WI38 (cell line): ENCODE measurements around the gene LRTM2.

Source experiments
- H3K4me3 ChIP-seq: 2 replicates; pipeline ENCODE4 v1.5.1; 2011; ENCODE audit warnings: low read depth, mild to moderate bottlenecking, control low read depth, low read length
- TF ChIP-seq, protein P1 (sequence below): IDR thresholded peaks from 2 replicates; pipeline ENCODE4 v1.5.1; 2012; ENCODE audit warnings: low read depth, mild to moderate bottlenecking, control low read depth, low read length

The LRTM2 gene

DNA sequence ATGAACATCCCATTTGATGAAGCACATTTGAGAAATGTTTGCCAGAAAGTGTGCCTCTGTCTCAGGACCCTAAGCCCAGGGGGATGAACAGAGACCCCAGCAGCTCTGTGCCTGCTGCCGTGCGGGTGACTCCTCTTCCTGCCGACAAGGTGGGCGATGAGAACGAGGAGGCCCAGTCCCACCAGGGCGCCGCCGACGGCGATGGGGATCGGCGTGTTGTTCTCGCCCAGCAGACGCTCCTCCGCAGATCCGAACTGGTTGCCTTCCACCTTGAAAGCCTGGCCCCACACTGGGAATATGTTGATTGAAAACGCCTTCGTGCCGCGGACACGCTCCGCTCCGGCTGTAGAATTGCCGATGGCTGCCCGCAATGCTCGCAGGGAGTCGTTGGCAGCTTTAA, 44.1 kb downstream of the LRTM2 start:
- TF ChIP-seq, protein P1, sequence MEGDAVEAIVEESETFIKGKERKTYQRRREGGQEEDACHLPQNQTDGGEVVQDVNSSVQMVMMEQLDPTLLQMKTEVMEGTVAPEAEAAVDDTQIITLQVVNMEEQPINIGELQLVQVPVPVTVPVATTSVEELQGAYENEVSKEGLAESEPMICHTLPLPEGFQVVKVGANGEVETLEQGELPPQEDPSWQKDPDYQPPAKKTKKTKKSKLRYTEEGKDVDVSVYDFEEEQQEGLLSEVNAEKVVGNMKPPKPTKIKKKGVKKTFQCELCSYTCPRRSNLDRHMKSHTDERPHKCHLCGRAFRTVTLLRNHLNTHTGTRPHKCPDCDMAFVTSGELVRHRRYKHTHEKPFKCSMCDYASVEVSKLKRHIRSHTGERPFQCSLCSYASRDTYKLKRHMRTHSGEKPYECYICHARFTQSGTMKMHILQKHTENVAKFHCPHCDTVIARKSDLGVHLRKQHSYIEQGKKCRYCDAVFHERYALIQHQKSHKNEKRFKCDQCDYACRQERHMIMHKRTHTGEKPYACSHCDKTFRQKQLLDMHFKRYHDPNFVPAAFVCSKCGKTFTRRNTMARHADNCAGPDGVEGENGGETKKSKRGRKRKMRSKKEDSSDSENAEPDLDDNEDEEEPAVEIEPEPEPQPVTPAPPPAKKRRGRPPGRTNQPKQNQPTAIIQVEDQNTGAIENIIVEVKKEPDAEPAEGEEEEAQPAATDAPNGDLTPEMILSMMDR: no peak
- H3K4me3 ChIP-seq: no peak overlapping the region

DNA sequence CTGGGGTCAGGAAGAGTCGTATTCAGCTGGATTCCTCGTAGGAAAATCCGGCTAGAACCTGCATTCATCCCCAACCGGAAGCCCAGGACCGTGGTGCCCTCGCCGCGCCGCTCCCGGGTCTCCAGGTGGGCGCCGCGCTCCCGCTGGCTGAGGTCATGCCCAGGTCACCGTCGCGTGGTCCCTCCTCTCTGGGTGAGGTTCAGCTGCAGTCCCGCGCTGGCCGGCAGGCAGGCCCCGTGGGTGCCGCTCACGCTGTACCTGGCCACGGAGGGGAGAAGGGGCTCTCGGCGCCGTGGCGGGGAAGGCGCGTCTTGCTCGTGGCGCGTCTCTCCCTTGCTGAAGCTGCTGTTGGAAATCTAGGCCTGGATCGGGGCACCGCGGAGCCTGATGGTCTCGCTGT, 44.5 kb downstream of the LRTM2 start:
- TF ChIP-seq, protein P1: no peak
- no peak overlapping the region for H3K4me3 ChIP-seq

DNA sequence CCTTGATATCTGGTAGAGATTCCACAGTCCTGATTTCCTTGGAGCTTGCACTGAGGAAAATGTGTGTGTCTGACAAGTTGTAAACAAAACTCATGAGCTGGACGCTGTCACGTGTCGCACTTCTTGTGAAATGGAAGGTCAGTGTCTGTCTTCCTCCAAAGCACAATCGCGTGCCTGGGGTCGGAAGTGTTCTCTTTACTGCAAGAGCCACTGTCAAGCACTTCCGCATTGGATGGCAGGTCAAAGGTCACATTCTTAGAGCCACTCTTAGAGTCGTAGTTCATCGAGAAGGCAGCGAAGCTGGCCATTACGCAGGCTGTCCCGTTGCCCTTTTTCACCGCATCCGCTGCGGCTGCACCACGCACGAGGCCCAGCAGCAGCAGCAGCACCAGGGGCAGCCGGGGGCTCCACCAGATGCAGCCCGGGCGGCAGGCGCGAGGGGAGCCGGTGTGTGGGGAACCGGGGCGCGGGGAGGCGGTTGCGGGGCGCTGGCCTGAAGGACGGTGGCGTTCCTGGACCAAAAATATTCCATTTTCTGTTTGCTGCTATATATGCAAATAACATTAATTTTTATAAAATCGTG, 45.0 kb downstream of the LRTM2 start:
- TF ChIP-seq, protein P1: no peak

DNA sequence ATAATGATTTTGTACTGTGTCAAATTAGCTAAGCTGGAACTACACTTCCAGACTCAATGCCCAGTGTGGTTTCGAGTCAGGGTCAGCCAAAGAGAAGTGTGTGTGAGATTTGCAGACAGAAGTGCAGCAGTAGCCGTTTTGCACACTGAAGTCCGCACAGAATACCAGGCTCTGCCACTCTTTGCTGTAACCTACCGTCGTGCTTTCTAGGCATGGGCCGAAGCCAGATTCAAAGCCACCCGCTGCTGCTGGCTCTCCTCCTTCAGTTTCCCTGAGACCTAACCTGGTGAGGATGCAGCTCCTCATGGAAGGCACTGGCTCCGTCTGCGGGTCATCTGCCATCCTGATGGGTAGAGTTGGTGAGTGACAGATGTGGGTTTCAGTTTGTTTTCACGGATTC, 48.8 kb downstream of the LRTM2 start:
- H3K4me3 ChIP-seq: no peak overlapping the region
- TF ChIP-seq, protein P1: no peak

More for the DNA sequence above, 45.0 kb downstream of the LRTM2 start:
- H3K4me3 ChIP-seq: no peak overlapping the region

DNA sequence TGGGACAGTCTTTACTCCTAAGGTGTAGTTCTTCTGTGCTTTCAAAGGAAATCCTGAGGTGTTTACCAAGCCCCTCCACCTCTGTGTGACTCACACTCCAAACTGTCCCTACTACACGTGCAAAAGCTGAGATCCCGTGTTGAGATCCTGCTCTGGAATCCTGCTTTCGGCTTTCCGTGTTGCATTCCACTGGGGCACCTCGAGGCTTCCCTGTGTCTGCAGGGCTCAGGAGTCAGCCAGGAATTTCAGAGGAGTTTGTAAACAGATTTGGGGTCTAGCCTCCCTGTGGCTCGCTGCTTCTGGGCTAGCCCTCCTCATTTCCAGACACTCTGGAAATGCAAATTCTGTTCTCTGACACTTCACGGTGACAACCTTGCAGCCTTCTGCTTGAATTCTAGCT, 49.7 kb downstream of the LRTM2 start:
- no peak overlapping the region for H3K4me3 ChIP-seq
- TF ChIP-seq, protein P1: no peak

DNA sequence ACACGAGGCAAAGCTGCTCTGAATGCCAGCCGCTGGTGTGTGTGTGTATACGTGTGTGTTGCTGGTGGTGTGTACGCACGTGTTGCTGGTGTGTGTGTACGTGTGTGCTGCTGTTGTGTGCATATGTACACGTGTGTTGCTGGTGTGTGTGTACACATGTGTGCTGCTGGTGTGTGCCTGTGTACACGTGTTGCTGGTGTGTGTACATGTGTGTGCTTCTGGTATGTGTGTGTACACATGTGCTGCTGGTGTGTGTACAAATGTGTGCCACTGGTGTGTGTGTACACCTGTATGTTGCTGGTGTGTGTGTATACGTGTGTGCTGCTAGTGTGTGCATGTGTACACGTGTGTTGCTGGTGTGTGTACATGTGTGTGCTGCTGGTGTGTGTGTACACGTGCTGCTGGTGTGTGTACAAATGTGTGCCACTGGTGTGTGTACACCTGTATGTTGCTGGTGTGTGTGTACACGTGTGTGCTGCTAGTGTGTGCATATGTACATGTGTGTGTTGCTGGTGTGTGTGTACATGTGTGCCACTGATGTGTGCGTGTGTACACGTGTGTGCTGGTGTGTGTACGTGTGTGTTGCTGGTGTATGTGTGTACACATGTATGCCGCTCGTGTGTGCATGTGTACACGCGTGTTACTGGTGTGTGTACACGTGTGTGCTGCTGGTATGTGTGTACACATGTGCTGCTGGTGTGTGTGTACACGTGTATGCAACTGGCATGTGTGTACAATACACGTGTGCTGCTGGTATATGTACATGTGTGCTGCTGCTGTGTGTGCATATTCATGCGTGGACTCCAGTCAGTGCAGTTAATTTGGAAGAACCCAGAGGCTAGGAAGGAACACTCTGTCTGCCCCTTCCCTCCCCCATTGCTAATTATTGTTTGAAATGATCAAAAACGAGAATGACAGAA, 50.9 kb downstream of the LRTM2 start:
- no peak overlapping the region for H3K4me3 ChIP-seq

More for the DNA sequence above, 50.9 kb downstream of the LRTM2 start:
- TF ChIP-seq, protein P1: no peak
